Kidney (tissue), 14 donors: ENCODE data around the gene OAF. TPM values are rescaled to one million over a fixed set of nuclear protein-coding genes. Genes with fewer than 3 reads are reported as not detected.
A peak's percentile ranks its signal among the peaks of the same experiment; 100 is the strongest.

ENCODE experiments used
- DNase-seq, 5 donors: peaks; one replicate each; pipeline ENCODE4 v3.0.0-alpha.2; 2013 to 2020
- FAIRE-seq: peaks from 2 replicates; lab custom pipeline; 2012; peaks lifted over from hg19 to GRCh38; lab: Jason Lieb, UNC
- H3K27ac ChIP-seq, 2 donors: one replicate each; pipeline ENCODE4 v1.7.0; 2013; ENCODE audit warnings: low read depth in 2 of 2, low read length in 2 of 2, inconsistent platforms in 1 of 2
- H3K27me3 ChIP-seq: one replicate; pipeline ENCODE4 v1.7.1; 2013; ENCODE audit warnings: low read length, inconsistent platforms; ENCODE audit not compliant: control insufficient read depth, insufficient read depth
- H3K36me3 ChIP-seq, 3 donors: one replicate each; pipeline versions ENCODE4 v1.7.0 to v1.7.1; 2013; ENCODE audit warnings: low read length in 3 of 3, control low read depth in 1 of 3, inconsistent platforms in 1 of 3; ENCODE audit not compliant: insufficient read depth in 3 of 3, control insufficient read depth in 2 of 3
- H3K4me1 ChIP-seq, 3 donors: one replicate each; pipeline versions ENCODE4 v1.7.0 to v1.7.1; 2013; ENCODE audit warnings: low read length in 3 of 3, inconsistent platforms in 1 of 3, low read depth in 1 of 3; ENCODE audit not compliant: control insufficient read depth in 2 of 3, insufficient read depth in 2 of 3
- H3K4me3 ChIP-seq, 3 donors: one replicate each; pipeline versions ENCODE4 v1.7.0 to v1.8.1; 2013; ENCODE audit warnings: low read length in 3 of 3, control low read depth in 1 of 3, inconsistent platforms in 1 of 3
- H3K9ac ChIP-seq, 3 donors: one replicate each; pipeline versions ENCODE4 v1.7.0 to v1.7.1; 2013; ENCODE audit warnings: low read length in 3 of 3, control low read depth in 1 of 3, inconsistent platforms in 1 of 3
- H3K9me3 ChIP-seq, 3 donors: one replicate each; pipeline versions ENCODE4 v1.7.0 to v1.7.1; 2013; ENCODE audit warnings: low read length in 3 of 3, control low read depth in 1 of 3, inconsistent platforms in 1 of 3; ENCODE audit not compliant: control insufficient read depth in 2 of 3, insufficient read depth in 1 of 3
- CTCF ChIP-seq: IDR thresholded peaks from 3 replicates; pipeline ENCODE4 v1.5.1; 2012; ENCODE audit warnings: mild to moderate bottlenecking, moderate library complexity, borderline replicate concordance; ENCODE audit not compliant: insufficient read depth; ENCODE audit errors: extremely low read depth
- intact Hi-C: fragments of 100-400 bp; cut with DNase I; formaldehyde crosslinking; loops from one replicate; pipeline ENCODE4 v1.11.1; 2022
- polyA plus RNA-seq: library from polyadenylated mRNA; stranded (reverse); fragments of 350-450 nt; fragmentation: Illumina TruSeq; extraction: RNeasy Lipid Tissue Mini Kit (QIAGEN cat#74804); gene quantifications from one replicate; pipeline ENCODE4 v1.2.3, GENCODE V29; 2014; ENCODE audit warnings: low read depth, low replicate concordance; ENCODE audit not compliant: insufficient read depth
- total RNA-seq: library from RNA; stranded (reverse); fragmentation: NEBNext Ultra II Directional; extraction: Animal tissue kit (Norgen Biotek cat#: 25700); gene quantifications from one replicate; pipeline ENCODE4 v1.2.1, GENCODE V29; 2021
- donor health status: control.
- donor health status: control.
- donor health status: control.
- donor health status: control.
- donor health status: control.
- donor health status: DM: yes; HTN: yes; CAD: no.
- donor health status: Normal renal cell carcinoma (clear cell type).

The OAF gene
- total and polyA plus RNA-seq, 2 donors from 2014 or later = 48.2 to 78.1 TPM

- DNase-seq (peak in 3 of 5 donors; percentile 55 to 78 (median 66)), FAIRE-seq (no peak)
- intact Hi-C loops = no loop called here
- no peak for TF ChIP-seq CTCF
- Histone ChIP-seq H3K4me3 (no peak overlapping the region), H3K27ac (no peak overlapping the region), H3K36me3 (no peaks in the 10 kb centered on the region), H3K4me1 (peaks cover 0 to 4% (median 0%) of the 10 kb centered on the region in 3 donors), H3K27me3 (no peaks in the 10 kb centered on the region), H3K9me3 (no peaks in the 10 kb centered on the region), H3K9ac (no peak overlapping the region)
These were observed 44.1 kb downstream of the OAF start for GRCh38 chr11:120254788-120255518.

- TF ChIP-seq CTCF = no peak
- Histone ChIP-seq H3K9ac (no peak overlapping the region), H3K27ac (no peak overlapping the region), H3K36me3 (no peaks in the 10 kb centered on the region), H3K4me3 (no peak overlapping the region), H3K4me1 (peaks cover 0 to 4% (median 0%) of the 10 kb centered on the region in 3 donors), H3K9me3 (no peaks in the 10 kb centered on the region), H3K27me3 (no peaks in the 10 kb centered on the region)
- FAIRE-seq (no peak), DNase-seq (no peak)
- intact Hi-C loops = no loop called here
These were observed 44.7 kb downstream of the OAF start for GRCh38 chr11:120255519-120255866.

GRCh38 chr11:120256178-120256577 is 45.3 kb downstream of the OAF start:
- no peak for DNase-seq
- H3K27me3 ChIP-seq = no peaks in the 10 kb centered on the region

More at GRCh38 chr11:120256178-120256577, 45.3 kb downstream of the OAF start:
- no peak for FAIRE-seq
- Histone ChIP-seq H3K4me3 (no peak overlapping the region), H3K9ac (no peak overlapping the region), H3K36me3 (no peaks in the 10 kb centered on the region), H3K4me1 (peaks cover 0 to 4% (median 0%) of the 10 kb centered on the region in 3 donors), H3K9me3 (no peaks in the 10 kb centered on the region), H3K27ac (no peak overlapping the region)
- intact Hi-C loops = no loop called here
- no peak for TF ChIP-seq CTCF
